ENCODE results near the gene APBA3.

The APBA3 gene

DNA sequence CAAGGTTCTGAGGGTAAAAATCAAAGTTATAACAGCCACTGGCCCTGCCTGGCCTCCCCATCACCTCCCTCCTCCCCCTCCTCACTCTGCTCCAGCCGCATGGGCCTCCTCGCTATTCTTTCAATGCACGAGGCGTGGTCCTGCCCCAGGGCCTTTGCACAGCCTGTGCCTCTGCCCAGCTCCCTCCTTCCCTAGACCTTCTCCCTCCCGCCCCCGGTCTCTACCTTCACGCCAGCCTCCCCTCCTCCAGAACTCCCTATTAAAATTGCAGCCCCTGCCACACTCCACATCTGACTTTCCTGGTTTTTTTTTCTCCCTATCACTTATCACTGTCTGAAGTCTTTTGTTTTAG lies 7.2 kb upstream of the APBA3 start:
- H3K36me3 ChIP-seq (ENCODE audit: control insufficient read depth in 2 of 2, insufficient read depth in 1 of 2, low read length in 2 of 2): peaks cover 0 to 21% of the 10 kb centered on the region in 2 experiments; a peak in 2 of 3 replicates
- no peaks in the 10 kb centered on the region for H3K4me1 ChIP-seq (ENCODE audit: control insufficient read depth, insufficient read depth, low read length)
- no peak overlapping the region for H3K27ac ChIP-seq (ENCODE audit: extremely low read depth, low read depth, low read length)
- H3K4me3 ChIP-seq (ENCODE audit: low read depth, low read length): no peak overlapping the region
- H3K9me3 ChIP-seq (ENCODE audit: control insufficient read depth, insufficient read depth, low read depth, low read length): no peaks in the 10 kb centered on the region
- CTCF ChIA-PET: no interaction called here
- POLR2A ChIA-PET: no interaction called here
- TF ChIP-seq, protein P1, sequence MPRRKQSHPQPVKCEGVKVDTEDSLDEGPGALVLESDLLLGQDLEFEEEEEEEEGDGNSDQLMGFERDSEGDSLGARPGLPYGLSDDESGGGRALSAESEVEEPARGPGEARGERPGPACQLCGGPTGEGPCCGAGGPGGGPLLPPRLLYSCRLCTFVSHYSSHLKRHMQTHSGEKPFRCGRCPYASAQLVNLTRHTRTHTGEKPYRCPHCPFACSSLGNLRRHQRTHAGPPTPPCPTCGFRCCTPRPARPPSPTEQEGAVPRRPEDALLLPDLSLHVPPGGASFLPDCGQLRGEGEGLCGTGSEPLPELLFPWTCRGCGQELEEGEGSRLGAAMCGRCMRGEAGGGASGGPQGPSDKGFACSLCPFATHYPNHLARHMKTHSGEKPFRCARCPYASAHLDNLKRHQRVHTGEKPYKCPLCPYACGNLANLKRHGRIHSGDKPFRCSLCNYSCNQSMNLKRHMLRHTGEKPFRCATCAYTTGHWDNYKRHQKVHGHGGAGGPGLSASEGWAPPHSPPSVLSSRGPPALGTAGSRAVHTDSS (tag by site-specific recombination; IDR thresholded peaks at IDR 0.05): no peak
- TF ChIP-seq, protein P2, sequence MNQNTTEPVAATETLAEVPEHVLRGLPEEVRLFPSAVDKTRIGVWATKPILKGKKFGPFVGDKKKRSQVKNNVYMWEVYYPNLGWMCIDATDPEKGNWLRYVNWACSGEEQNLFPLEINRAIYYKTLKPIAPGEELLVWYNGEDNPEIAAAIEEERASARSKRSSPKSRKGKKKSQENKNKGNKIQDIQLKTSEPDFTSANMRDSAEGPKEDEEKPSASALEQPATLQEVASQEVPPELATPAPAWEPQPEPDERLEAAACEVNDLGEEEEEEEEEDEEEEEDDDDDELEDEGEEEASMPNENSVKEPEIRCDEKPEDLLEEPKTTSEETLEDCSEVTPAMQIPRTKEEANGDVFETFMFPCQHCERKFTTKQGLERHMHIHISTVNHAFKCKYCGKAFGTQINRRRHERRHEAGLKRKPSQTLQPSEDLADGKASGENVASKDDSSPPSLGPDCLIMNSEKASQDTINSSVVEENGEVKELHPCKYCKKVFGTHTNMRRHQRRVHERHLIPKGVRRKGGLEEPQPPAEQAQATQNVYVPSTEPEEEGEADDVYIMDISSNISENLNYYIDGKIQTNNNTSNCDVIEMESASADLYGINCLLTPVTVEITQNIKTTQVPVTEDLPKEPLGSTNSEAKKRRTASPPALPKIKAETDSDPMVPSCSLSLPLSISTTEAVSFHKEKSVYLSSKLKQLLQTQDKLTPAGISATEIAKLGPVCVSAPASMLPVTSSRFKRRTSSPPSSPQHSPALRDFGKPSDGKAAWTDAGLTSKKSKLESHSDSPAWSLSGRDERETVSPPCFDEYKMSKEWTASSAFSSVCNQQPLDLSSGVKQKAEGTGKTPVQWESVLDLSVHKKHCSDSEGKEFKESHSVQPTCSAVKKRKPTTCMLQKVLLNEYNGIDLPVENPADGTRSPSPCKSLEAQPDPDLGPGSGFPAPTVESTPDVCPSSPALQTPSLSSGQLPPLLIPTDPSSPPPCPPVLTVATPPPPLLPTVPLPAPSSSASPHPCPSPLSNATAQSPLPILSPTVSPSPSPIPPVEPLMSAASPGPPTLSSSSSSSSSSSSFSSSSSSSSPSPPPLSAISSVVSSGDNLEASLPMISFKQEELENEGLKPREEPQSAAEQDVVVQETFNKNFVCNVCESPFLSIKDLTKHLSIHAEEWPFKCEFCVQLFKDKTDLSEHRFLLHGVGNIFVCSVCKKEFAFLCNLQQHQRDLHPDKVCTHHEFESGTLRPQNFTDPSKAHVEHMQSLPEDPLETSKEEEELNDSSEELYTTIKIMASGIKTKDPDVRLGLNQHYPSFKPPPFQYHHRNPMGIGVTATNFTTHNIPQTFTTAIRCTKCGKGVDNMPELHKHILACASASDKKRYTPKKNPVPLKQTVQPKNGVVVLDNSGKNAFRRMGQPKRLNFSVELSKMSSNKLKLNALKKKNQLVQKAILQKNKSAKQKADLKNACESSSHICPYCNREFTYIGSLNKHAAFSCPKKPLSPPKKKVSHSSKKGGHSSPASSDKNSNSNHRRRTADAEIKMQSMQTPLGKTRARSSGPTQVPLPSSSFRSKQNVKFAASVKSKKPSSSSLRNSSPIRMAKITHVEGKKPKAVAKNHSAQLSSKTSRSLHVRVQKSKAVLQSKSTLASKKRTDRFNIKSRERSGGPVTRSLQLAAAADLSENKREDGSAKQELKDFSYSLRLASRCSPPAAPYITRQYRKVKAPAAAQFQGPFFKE (tag by site-specific recombination; IDR thresholded peaks at IDR 0.05; ENCODE audit: borderline replicate concordance): no peak
- no peak for TF ChIP-seq ZNF629 (tag by site-specific recombination; IDR thresholded peaks at IDR 0.05)
- no peak for TF ChIP-seq ZNF214 (tag by site-specific recombination; IDR thresholded peaks at IDR 0.05; ENCODE audit: borderline replicate concordance)
- TF ChIP-seq ZNF785 (tag by site-specific recombination; IDR thresholded peaks at IDR 0.05): no peak
- TF ChIP-seq, protein P3, sequence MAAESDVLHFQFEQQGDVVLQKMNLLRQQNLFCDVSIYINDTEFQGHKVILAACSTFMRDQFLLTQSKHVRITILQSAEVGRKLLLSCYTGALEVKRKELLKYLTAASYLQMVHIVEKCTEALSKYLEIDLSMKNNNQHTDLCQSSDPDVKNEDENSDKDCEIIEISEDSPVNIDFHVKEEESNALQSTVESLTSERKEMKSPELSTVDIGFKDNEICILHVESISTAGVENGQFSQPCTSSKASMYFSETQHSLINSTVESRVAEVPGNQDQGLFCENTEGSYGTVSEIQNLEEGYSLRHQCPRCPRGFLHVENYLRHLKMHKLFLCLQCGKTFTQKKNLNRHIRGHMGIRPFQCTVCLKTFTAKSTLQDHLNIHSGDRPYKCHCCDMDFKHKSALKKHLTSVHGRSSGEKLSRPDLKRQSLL (tag by site-specific recombination; IDR thresholded peaks at IDR 0.05): no peak
- no peak for TF ChIP-seq ZNF132 (tag by site-specific recombination; IDR thresholded peaks at IDR 0.05; ENCODE audit: borderline replicate concordance)
- TF ChIP-seq ZNF555 (tag by site-specific recombination; conservative IDR thresholded peaks at IDR 0.05): no peak
- TF ChIP-seq YY1 (tag by site-specific recombination; IDR thresholded peaks at IDR 0.05): no peak
- TF ChIP-seq, protein P4, sequence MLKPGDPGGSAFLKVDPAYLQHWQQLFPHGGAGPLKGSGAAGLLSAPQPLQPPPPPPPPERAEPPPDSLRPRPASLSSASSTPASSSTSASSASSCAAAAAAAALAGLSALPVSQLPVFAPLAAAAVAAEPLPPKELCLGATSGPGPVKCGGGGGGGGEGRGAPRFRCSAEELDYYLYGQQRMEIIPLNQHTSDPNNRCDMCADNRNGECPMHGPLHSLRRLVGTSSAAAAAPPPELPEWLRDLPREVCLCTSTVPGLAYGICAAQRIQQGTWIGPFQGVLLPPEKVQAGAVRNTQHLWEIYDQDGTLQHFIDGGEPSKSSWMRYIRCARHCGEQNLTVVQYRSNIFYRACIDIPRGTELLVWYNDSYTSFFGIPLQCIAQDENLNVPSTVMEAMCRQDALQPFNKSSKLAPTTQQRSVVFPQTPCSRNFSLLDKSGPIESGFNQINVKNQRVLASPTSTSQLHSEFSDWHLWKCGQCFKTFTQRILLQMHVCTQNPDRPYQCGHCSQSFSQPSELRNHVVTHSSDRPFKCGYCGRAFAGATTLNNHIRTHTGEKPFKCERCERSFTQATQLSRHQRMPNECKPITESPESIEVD (tag by site-specific recombination; IDR thresholded peaks at IDR 0.05): no peak
- TF ChIP-seq, protein P5, sequence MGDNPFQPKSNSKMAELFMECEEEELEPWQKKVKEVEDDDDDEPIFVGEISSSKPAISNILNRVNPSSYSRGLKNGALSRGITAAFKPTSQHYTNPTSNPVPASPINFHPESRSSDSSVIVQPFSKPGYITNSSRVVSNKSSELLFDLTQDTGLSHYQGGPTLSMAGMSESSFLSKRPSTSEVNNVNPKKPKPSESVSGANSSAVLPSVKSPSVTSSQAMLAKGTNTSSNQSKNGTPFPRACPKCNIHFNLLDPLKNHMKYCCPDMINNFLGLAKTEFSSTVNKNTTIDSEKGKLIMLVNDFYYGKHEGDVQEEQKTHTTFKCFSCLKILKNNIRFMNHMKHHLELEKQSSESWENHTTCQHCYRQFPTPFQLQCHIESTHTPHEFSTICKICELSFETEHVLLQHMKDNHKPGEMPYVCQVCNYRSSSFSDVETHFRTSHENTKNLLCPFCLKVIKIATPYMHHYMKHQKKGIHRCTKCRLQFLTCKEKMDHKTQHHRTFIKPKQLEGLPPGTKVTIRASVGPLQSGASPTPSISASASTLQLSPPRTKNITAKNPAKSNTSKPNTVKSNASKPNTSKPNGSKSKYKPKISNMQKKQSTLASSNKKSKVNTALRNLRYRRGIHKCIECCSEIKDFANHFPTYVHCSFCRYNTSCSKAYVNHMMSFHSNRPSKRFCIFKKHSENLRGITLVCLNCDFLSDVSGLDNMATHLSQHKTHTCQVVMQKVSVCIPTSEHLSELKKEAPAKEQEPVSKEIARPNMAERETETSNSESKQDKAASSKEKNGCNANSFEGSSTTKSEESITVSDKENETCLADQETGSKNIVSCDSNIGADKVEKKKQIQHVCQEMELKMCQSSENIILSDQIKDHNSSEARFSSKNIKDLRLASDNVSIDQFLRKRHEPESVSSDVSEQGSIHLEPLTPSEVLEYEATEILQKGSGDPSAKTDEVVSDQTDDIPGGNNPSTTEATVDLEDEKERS (tag by site-specific recombination; IDR thresholded peaks at IDR 0.05): no peak
- no peak for TF ChIP-seq ZNF777 (tag by site-specific recombination; IDR thresholded peaks at IDR 0.05; ENCODE audit: borderline replicate concordance)
- TF ChIP-seq ZNF473 (tag by site-specific recombination; IDR thresholded peaks at IDR 0.05): no peak
- TF ChIP-seq, protein P6, sequence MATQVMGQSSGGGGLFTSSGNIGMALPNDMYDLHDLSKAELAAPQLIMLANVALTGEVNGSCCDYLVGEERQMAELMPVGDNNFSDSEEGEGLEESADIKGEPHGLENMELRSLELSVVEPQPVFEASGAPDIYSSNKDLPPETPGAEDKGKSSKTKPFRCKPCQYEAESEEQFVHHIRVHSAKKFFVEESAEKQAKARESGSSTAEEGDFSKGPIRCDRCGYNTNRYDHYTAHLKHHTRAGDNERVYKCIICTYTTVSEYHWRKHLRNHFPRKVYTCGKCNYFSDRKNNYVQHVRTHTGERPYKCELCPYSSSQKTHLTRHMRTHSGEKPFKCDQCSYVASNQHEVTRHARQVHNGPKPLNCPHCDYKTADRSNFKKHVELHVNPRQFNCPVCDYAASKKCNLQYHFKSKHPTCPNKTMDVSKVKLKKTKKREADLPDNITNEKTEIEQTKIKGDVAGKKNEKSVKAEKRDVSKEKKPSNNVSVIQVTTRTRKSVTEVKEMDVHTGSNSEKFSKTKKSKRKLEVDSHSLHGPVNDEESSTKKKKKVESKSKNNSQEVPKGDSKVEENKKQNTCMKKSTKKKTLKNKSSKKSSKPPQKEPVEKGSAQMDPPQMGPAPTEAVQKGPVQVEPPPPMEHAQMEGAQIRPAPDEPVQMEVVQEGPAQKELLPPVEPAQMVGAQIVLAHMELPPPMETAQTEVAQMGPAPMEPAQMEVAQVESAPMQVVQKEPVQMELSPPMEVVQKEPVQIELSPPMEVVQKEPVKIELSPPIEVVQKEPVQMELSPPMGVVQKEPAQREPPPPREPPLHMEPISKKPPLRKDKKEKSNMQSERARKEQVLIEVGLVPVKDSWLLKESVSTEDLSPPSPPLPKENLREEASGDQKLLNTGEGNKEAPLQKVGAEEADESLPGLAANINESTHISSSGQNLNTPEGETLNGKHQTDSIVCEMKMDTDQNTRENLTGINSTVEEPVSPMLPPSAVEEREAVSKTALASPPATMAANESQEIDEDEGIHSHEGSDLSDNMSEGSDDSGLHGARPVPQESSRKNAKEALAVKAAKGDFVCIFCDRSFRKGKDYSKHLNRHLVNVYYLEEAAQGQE (tag by site-specific recombination; IDR thresholded peaks at IDR 0.05): no peak
- TF ChIP-seq PRDM1 (tag by site-specific recombination; IDR thresholded peaks at IDR 0.05): no peak
- TF ChIP-seq, protein P7, sequence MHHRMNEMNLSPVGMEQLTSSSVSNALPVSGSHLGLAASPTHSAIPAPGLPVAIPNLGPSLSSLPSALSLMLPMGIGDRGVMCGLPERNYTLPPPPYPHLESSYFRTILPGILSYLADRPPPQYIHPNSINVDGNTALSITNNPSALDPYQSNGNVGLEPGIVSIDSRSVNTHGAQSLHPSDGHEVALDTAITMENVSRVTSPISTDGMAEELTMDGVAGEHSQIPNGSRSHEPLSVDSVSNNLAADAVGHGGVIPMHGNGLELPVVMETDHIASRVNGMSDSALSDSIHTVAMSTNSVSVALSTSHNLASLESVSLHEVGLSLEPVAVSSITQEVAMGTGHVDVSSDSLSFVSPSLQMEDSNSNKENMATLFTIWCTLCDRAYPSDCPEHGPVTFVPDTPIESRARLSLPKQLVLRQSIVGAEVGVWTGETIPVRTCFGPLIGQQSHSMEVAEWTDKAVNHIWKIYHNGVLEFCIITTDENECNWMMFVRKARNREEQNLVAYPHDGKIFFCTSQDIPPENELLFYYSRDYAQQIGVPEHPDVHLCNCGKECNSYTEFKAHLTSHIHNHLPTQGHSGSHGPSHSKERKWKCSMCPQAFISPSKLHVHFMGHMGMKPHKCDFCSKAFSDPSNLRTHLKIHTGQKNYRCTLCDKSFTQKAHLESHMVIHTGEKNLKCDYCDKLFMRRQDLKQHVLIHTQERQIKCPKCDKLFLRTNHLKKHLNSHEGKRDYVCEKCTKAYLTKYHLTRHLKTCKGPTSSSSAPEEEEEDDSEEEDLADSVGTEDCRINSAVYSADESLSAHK (tag by site-specific recombination; IDR thresholded peaks at IDR 0.05): no peak

All from HEK293 (cell line).